Measurements from ENCODE around the gene SPOCK1.

Gene SPOCK1

DNA sequence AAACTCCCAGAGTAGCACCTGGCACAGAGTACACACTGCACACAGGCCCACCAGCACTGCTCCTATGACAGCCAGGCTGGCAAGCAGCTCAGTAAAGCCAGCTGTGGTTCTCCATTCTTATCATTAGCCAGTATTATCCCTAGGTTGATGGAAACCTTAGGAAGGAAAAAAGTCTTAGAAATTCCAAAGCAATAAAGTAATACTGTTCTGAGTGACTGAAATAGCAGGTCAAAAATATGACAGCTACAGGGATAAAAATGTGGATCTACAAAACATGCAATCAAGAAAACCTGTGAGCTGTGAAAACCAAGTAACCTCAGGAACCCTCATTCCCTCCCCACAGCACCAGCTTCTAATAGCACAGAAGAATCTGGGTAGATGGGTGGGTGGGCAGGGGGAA, 403.5 kb downstream of the SPOCK1 start:
- DNase-seq, result no peak

DNA sequence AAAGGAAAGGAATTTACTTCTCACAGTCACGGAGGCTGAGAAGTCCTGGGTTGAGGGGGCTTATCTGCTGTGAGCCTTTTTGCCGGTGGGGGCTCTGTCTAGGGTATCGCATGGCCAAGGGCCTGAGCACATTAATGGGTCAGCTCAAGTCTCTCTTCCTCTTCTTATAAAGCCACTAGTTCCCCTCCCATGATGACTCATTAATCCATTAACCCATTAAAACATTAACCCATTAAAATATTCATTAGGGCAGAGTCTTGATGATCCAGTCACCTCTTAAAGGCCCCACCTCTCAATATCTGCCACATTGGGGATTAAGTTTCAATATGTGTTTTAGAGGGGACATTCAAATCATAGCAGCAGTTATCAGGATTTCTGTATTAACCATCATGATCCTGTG, 406.3 kb downstream of the SPOCK1 start:
- no peak for DNase-seq

DNA sequence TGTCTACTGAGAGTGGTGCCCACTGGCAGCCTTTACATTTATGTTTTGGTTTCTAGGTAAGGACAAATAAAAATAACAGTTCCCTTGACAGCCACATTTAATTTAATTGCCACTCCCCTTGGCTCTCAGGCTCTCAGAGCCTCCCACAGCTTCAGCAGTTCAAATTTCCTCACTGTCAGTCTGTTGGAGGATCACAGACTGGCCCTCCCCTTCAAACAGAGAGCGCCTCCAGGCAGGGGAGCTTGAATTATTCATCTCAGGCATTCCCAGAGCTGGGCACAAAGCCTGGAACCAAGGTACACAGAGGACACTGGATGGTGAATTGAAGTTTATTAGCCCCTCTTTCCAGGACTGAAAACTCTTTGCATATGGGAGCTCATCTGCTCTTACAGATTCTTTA, 407.7 kb downstream of the SPOCK1 start:
- DNase-seq, result no peak

DNA sequence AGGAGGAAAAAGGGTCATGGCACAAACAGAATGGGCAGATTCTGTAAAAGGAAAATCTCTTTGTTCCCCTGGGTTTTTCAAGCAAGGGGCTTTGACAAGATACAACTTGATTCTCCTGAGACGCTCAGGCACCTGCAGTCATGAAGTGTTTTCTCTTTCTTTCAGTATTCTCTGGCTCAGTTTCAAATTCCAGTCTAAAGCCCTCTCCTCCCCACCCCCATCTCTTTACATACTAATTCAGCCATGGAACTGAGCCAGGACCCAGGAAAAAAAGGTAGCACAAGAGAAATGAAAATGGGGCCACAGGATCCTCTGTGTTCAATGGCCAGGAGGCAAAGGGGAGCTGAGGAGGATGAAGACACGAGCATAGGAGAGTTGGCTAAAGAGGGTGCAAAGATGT, 408.4 kb downstream of the SPOCK1 start:
- no peak for DNase-seq

DNA sequence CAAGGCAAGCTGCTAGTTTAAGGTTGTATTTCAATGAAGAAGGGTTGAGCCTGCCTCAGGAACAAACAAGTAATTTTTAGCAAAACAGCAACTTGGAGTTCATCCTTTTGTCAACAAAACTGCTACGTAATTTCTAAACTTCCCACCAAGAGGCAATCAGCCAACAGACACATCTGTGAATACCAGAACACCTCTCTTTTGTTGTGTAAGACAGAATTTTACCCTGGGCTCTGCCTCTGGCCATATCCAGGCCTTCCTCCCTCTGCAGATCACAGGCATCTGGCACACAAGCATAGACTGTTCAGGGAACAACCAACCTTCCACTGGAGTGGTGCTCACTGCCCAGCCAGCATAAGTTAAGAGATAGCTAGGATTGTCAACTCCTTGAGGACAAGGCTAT, 409.0 kb downstream of the SPOCK1 start:
- DNase-seq, result no peak

DNA sequence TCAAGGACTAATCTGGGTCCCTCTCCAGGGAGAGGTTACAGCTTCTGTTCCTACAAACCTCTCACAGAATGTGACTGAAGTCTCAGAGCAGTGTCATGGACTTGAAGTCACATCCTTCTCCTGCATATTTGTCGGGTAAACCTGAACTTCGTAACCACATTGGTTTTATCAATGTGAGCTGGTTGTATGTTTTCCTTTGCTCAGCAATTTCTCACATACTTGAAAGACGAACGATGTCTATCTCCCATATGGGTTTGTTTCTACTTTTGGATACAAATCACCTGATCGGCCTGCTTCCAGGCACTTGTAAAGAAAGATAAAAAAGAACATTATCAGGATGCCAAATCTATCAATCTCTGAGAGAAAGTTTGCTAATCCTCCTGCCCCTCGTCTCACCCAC, 411.0 kb downstream of the SPOCK1 start:
- no peak for DNase-seq

DNA sequence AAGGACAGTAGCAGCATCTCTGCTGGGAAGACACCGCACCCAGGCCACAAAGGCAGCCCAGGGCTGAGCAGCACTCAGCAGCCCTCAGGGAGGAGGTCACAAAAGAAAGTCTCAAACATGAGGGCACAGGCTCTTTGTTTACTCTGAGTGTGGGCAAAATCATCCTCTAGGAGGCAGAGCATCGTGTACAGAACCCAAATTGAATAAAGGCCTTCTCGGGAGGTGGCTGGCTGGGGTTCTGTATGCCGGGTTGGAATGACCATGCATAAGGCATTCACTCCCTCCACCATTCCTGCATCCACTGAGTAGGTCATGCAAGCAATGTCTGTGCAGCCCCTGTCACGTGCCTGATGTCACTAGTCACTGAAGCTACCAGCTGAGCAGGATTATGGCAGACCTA, 412.8 kb downstream of the SPOCK1 start:
- DNase-seq, result no peak

DNA sequence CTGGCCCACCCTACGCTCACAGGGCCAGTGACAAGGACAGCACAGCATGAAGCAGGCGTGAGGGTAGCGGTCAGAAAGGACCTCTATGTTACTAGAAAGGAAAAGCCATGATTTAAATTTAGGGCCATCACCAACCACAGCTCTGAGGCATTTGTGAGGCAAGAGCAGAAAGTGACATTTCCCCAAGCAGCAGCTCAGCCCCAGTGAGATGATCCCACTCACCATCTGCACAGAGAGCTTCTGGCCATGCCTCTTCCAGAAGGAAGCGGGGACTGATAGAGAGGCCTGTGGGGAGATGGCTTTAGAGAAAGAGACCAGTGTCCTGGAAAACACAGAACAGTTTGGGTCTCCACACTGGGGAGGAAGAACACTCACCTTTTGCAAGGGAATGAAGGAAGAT, 413.9 kb downstream of the SPOCK1 start:
- DNase-seq, result no peak

DNA sequence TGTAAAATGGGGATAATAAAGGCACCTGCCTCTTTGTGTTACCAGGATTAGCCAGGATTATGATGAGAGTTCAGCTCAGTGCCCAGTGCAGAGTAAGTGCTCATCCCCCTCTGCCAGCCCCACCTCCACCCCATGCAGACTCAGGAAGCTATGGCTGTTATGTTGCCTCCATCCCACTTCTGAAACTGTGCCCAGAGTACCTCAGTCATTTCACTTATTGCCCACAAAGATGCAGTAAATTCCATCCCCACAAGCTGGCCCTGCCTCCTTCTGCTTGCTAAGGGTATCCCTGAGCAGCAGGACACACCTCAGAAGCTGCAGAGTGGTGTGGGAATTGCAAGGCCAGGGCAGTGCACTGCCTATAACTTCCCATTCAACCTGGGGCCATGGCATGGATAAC, 415.1 kb downstream of the SPOCK1 start:
- DNase-seq, result no peak

DNA sequence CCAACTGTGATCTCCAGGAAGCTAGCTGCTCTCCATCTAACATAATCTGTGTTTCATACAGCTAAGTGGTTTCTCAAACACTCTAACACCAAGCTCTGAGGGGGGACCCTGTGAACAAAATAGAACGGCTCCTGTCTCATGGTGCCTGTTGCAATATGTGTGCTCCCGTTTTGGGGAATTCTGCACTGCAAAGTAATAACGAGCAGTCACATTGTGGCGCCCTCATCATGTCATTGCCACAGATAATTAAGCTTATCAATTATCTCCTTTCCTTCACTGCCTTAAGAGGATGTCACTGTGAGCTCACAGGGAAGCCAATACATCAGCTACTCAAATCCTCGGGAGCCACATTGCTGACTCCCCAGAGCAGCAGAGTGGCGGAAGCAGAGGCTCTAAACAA, 416.2 kb downstream of the SPOCK1 start:
- DNase-seq, result no peak

DNA sequence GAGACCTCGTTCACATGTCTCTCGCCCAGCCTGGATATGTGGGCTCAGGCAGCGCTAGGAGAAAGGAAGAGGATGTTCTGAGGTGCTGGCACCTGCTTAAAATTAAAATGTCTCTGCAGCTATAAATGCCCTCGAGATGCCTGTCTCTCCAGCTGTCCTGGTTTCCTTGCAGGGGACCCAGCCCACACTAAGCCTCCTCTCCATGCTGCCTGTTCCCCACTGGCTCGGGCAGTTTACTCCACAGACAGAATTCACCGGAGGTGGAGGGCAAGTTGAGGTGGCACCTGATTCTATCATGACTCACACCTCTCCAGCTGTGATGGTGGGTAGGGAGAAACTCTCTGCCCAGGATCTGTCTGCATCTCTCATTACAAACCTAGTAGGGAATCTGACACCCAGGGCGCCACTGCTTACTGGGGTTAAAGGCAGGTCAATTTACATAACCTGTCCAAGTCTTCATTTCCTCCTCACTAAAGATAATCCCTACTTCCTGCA, 420.9 kb downstream of the SPOCK1 start:
- no peak for DNase-seq

DNA sequence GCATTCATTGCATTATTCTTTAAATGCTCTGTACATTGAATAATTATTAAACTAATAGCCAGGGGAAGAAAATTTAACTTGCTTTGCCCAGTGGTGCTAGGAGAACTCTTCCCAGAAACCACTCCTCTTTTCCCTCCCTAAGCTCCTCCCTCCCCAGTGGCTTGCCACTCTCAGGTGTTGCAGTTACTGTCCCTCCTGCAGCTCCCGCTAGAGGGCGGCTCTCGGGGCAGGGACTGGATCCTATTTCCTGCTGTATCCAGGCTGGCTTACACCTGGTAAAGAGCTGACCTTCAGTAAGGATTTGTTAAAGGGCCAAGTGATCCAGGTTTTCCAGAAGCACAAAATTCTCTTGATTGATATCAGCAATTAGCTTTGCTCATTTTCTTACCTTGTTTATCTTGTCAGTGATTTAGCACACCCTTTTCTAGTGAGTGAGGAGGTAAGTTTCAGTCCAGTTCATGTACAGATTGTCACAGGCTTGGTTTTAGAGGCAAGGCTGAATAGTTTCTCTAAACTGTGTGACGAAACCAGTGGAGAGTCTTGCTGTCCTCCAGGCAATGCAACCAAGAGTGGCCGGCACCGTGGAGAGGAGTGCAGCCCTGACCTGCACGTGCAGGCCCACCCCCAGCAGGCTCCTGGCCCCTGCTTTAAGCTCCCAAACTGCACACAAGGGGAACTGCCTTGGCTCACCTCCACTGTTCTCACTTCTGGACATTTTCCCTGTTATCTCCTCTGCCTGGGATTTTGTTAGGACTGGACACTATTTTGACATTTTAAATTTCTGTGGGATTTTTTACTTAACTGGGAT, 423.8 kb downstream of the SPOCK1 start:
- no peak for DNase-seq

DNA sequence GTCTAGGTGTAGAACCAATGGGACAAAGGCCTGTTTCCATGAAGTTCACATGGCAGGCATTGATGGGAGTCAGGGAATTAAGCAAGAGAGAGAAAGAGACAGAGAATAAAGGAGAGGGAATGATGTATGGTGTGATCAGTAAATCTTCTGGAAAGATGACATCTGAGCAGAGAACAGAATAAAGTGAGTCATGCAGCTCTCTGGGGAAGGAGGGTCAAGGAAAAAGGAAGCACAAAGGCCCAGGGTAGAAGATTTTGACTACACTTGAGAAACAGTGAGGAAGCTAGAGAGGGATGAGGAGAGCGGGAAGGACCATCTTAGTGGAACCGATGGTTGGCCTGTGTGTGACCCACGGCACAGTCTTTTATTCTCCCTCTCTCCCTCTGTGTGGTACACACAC, 425.9 kb downstream of the SPOCK1 start:
- DNase-seq, result no peak

DNA sequence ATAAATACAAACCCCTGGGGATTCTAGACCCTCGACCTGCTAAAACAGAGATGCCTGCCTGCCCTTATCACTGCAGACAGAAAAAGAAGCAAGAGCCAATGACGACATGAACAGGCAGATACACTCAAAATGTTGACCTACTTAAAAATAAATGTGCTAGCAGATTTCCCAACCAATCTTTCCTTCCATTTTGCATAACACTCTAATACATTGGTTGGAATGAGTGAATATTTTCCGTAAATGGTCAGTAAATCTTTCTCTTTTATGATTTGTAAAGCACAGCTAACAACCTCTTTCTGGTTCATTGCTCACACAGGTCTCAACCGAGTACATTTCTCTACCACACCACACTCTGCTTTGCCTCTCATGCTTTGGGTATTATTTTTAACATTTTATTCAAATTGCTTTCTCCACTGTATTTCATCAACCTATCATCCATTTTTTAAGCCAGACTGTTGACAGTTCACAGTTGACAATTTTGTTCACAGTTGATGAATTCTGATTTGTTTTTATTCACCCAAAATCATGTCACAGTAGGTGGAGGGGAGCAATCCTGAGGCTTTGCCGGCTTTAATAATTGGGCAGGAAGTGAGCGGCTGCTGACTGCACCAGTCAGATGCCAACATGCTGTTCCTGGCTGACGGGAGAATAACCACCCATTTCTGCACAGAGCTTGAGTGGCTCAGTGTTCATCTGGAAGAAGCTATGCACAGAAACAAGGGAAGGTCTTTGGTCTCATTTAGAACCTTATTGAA, 426.6 kb downstream of the SPOCK1 start:
- no peak for DNase-seq

DNA sequence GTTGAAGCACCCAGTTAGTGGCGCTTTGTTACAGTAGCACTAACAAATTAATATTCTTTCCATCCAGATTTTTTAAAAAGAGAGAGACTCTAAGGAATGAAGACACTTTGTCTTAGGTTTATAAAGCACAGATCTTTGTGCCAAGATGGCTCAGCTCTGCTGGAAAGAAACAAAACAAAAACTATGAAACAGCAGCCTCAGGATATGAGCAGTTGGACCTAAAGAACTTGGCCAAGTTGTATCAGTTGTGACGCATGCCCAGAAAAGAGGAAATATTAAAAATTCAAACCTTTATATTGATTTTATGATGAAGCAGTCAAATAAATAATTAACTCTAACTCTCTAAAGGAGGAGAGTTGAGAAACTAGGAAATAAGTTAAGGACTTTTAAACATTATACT, 427.2 kb downstream of the SPOCK1 start:
- DNase-seq, result no peak

DNA sequence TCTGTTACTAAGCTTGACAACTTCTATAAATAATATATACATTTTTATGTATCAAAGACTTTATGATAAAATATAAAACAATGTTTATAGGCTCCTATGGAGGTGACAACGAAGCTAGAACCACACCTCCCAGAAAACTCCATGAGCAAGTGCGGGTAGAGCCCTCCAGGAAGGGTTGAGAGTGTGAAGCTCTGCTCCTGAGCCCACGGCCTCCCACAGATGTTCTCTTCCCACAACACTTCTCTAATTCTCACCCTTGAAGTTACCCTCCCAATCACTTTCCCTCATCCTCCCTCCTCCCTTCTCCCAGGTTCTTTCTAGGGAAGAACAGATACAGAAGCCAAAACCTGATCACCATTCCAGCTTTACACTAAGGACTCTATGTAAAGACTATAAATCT, 427.6 kb downstream of the SPOCK1 start:
- DNase-seq, result no peak

DNA sequence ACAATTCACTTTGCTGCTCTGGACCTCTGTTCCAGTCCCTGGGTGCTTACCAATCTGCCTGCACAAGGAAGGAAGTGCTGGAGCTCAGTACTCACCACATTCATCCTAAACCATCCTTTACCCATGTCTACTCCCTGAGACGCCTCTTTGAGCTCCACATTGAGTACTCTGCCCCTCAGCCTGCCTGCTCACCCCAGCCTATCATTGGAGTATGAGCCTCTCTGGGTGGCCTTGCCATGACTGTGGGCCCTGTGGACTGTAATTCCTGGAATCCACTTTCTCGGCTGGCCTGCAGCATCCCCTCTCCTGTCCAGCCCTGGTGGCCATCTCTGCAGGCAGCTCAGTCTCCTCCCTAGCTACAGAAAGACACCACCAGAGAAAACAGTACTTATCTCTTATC, 428.6 kb downstream of the SPOCK1 start:
- DNase-seq, result no peak

DNA sequence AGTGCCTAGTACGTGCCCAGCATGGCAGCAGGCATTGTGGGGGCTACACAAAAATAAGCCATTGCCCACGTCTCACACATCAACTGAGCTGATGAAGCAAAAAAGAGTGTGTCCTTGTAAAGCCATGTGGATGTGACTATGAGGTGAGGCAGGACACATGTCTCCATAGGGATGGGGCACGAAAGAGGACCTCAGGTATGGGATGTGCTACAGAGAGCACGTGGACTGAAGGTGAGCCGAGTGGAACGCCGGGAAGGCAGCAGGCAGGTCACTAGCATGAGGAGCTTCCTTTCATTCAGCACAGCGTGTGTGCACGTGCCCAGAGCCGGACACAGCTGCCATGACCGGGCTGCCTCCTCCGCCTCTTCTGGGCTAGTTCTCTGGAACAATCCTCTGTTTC, 429.8 kb downstream of the SPOCK1 start:
- DNase-seq, result no peak

DNA sequence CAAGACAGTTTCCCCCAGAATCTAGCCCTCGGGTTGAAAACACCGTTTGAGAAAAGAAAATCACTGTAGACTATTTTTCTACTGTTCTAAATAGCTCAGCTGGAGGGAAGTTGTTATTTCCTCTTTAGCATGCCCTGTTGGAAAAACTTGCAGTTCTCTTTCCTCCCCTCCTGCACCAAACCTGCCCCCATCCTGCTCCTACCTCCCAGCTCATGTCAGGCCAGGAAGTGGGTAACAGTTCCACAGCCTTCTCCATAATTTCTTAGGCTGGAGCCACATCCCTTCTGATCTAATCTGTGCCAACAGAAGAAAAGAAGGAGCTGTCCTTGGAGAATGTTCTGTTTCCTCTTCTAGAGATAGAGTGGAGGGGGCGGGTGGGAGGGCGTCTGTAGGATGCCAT, 437.7 kb downstream of the SPOCK1 start:
- no peak for DNase-seq

DNA sequence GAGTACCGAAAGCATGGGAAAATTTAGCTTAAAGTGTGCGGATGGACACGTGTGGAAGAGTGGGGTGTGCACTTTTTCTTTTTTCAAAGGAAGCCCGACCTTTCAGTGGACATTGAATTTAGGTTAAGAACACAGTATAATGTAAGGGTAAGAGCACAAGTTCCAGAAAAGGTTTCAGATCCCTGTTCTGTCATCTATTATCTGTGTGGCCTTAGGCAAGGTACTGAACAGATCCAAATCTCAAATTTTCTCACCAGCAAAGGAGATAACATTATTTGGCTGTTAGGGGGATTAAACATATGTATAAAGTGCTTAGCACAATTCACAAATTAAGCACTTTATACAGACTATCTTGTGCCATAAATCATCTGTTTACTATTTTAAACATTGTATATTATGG, 441.0 kb downstream of the SPOCK1 start:
- DNase-seq, result no peak

DNA sequence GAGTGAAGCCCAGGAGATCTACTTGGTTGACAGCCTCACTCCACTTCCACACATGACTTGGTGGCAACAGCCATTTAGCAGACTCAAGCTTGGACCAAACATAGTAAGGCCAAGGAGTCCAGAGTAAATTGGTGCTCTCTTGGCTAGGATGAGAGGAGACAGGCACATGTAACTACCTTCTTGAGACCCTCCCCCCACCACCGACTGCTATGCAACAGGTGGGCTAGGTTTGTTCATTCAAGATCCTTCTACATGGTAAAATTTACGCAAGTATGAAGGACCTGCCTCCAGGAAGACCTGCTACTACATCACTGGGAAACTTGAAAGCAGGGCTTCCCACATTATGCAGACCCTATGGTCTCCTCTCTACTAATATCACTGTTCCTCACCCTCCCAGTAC, 442.4 kb downstream of the SPOCK1 start:
- no peak for DNase-seq

DNA sequence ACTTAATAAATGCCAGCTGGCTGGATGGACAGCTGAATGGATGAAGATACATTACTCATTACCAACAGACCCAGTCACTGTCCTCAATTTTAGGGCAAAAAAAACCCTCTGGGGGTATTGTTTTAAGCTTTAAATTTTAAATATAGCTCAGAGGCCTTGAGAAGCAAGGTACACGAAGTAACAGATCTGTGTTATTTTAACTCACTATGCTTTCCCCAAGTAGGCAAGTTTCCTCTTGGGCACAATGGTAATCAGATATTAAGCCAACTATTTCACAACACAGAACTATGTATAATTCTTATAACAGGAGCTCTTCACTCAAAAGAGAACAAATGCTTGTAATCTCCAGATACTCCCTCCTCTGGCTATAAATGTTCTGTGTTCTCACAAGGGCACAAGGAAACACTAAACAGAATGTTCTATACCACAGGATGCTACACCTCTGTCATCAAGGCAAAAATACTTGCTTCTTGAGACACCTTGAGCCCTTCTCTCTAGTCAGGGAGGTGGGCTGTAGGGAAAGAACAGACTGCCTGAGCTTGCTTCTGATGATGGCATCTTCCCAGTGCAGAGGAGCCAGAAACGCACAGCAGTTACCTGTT, 443.8 kb downstream of the SPOCK1 start:
- DNase-seq, result no peak

DNA sequence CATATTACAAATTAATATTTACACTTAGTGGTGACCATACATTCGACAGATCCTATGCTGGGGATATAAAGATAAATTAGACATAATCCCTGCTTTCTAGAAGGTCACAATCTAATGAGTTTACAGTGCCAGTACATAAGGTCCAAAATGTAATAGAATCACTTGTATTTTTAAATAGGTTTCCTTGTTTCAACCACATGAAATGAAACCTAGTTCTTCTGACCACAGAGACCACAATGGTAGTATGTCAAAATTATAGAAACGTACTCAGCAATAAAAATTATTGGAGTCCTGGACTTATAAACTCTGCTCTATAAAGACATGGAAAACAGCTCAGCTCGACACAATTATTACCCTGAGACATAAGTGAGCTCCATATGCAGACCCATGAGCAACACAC, 444.3 kb downstream of the SPOCK1 start:
- no peak for DNase-seq

DNA sequence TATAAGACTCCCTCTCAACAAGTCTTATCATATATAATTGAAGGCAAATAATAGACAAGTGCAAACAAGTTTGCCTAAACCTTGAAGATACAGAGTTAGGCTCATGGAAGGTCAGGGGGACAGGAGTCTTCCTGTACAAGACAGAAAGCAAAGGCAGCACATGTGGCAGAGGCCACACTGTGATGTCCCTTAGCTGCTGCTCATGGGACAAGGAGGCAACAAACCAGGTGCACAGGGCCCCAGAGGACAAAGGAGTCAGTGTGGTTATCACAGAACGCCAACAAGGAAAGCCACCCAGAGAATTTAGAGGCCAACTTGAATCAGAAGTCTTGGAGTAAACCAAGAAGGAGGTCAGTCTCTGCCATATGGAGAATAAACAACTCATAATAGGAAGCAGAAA, 444.8 kb downstream of the SPOCK1 start:
- no peak for DNase-seq

Measured in CD4-positive, alpha-beta T cell treated with Interleukin-6 for 4 hours (primary cell).